HG03439 (cell line): ENCODE measurements around the gene TMC4.
A peak's percentile ranks its signal among the peaks of the same experiment; 100 is the strongest.
"Not testable (repeated sequence)": the region's sequence is repeated elsewhere in the genome, so short reads cannot be mapped to it uniquely, and the experiment has no call there.

Experiments used
- ATAC-seq: cut with Tn5 transposase; IDR thresholded peaks from one replicate; pipeline ENCODE4 v1.9.1; 2021; ENCODE audit warnings: mild to moderate bottlenecking, moderate library complexity; ENCODE audit not compliant: unreplicated experiment

TMC4 gene

DNA sequence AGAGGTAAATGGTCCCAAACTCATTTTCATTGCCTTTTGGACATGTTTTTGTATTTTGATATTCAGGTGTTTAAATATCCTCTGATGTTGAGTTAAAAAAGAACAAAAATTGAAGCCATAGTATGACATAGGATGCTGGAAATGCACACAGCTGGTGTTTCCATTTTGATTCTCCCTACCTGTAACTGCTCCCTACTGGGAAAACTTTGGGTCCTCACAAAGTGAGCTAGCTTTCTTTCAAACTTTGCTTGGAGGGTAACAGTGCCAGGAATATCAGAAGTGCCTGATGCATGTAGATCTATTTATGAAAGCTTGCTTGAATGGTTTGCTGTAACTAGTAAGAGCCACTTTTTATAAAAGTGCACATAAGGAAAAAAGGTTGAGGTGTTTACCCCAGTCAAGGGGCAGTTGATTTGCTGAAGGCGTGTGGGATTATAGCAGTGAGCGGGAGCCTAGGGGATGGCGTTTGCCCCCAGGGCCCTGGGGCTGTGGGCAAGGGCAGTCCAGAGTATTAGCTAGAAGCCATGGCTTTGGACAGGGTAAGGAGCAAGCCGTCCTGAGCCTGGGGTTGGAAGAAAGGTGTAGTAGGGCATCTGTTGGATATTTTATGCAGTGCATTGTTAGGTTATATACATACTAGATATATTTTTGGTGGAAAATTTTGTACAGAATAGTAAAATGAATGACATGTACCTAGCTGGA is 32.0 kb upstream of the TMC4 start:
- ATAC-seq = no peak

- ATAC-seq = no peak
These were observed 30.2 kb upstream of the TMC4 start for GRCh38 chr19:54203151-54203611.

- no peak for ATAC-seq
These were observed 29.0 kb upstream of the TMC4 start for GRCh38 chr19:54201980-54202379.

- ATAC-seq = no peak
These were observed 28.3 kb upstream of the TMC4 start for GRCh38 chr19:54201172-54201701.

DNA sequence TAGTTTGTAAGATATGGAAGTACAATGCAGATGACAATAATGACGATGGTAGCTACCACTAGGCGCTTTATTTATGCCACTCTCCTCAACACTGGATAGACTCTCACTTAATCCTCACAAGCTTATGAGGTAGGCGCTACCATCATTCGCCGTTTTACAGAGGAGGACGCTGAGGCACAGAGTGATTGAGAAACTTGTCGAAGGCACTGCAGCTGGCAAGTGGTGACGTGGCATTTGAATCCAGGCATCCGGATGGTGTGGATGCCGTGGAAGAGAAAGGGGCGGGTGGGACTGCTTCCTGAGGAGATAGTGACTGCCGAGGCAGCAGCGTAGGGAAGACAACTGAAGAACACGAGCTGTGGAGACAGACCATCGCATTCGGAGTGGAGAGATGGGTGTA is 26.4 kb upstream of the TMC4 start:
- ATAC-seq = no peak

DNA sequence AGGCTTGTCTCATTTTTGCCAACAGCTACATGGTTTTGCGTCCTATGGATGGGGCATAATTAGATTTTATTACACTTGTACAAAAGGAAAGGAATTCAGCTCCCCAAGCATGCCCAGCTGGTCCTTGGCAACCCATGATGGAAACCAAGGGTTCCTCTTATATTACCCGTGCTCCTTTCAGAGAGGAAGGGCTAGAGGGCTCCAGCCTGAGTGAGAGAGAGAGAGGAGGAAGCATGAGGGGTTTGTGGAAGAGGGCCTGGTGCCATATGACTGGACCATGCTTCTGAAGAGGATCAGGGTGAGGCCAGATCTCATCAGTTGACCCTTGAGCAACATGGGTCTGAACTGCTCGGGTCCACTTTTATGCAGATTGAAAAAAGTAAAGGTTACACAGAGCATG is 24.2 kb upstream of the TMC4 start:
- ATAC-seq = no peak

DNA sequence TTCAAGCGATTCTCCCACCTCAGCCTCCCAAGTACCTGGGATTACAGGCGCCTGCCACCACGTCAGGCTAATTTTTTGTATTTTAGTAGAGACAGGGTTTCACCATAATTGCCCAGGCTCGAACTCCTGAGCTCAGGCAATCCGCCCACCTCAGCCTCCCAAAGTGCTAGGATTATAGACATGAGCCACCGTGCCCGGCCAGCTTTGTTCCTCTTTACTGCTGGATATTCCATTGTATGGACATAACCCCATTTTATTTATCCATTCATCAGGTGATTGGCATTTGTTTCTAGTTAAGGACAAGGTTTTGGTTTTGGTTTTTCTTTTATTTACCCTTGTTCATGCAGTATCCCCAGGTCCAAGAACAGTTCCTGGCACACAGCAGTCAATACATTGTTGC is 23.6 kb upstream of the TMC4 start:
- ATAC-seq = no peak

GRCh38 chr19:54194463-54194862 is 21.5 kb upstream of the TMC4 start:
- ATAC-seq = not testable (repeated sequence)

DNA sequence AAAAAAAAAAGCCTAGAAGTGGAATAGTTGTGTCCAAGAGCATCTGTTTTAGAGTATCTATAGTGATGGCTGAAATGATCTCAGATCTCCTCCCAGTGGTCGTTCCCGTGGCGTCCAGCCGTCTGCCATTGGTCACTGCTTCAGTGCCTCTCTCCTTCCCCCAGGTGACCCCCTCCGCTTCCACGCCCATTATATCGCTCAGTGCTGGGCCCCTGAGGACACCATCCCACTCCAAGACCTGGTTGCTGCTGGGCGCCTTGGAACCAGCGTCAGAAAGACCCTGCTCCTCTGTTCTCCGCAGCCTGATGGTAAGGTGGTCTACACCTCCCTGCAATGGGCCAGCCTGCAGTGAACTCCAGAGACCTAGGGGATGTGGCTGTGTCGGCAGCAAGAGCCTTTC is 20.1 kb upstream of the TMC4 start:
- ATAC-seq = no peak

- ATAC-seq = no peak
These were observed 19.0 kb upstream of the TMC4 start for GRCh38 chr19:54191811-54192453.

GRCh38 chr19:54191011-54191810 is 18.3 kb upstream of the TMC4 start, which contains the start of gene TSEN34:
TSS of gene TSEN34 (plus strand) at chr19:54191308. CDS start at chr19:54191365, 57 bp downstream.
- ATAC-seq = peak; percentile 26

DNA sequence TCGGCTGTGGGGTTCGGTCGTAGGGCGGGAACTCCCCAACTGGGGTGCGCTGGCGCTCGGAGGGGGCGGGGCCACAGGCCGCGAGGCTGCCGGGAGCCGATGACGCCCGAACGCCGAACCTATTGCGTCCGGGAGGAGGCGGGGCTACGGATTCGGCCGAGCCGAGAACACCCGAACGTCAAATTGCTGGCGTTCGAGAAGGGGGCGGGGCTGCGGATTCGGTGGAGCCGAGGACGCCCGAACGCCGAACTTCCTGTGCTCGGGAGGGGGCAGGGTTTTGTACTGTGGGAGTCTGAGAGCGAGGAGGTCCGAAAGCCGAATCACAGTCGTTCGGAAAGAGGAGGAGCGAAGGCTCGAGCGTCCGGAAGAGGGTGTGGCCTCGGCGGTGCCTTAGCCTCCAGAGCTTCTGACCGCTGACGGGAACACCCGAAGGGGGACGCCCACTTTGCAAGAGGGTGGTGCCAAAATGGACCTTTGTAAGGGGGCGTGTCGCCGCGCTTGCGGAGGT is 17.6 kb upstream of the TMC4 start:
- peak; percentile 51 for ATAC-seq

DNA sequence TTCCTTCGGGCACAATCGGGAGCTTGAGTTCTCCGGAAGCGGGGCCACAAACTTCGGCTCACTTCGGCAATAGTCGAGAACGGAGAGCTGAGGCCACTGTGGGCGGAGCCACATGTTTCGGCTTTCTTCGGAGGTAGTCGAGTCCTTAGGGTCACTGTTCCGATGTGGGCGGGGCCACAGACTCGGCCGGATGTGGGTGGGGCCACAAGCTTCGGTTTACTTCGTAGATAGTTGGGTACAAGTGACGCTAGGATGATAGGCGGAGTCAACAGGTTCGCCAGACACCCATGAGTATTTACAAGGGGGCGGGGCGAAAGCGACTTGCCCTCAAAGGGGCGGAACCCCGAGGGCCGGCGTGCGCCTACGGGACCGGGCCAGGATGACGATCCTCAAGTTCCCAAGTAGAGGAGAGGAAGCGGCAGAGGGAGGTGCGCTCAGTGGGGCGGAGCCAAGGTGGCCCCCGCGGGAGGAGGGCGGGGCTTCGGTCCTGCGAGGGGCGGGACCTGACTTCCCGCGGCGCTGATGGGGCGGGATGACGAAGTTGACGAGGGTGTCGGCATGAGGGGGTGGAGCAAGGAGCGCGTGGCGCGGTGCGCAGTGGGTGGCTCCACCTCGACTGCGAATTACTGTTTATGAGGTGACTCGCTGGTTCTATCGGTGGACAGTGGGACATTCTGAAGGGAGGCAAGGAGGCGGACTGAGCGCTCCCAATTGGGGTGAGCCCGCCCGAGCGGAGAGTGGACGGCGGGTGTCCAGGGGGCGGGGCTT is 17.0 kb upstream of the TMC4 start:
- peak; percentile 52 for ATAC-seq

DNA sequence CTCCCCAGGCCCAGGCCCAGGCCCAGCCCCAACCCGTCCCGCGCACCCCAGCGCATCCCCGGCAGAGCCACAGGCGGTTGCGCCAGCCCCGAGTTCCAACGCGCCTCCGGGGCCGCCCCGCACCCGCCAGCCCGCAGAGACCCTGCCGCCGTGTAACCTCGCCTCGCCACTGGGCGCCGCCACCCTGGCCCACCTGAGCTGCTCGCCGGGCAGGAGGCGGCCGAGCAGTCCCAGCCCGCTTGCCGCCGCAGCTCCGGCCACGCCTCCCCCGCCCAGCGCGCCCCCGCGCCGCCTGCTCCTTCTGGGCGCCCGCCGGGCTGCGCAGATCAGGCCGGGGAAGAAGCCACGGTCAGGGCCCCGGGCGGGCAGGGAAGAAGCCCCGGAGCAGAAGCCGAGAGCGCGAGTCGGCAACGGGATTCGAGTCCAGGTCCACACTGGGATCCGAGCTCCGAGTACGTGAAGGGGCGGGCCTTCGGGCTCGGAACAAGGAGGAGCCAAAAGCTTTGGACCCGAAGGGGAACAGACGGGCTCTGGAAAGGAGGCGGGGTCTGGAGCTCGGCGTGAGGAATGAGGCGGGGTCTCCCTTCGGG is 16.3 kb upstream of the TMC4 start, which contains the start of gene MBOAT7:
MBOAT7 (minus strand) TSS at position 436 of the 590 bp plus-strand sequence. CDS start 1,072 bp downstream, outside the sequence.
- peak; percentile 15 for ATAC-seq

GRCh38 chr19:54188215-54188871 is 15.4 kb upstream of the TMC4 start:
- ATAC-seq = no peak

- no peak for ATAC-seq
These were observed 14.0 kb upstream of the TMC4 start for GRCh38 chr19:54186934-54187381.

- no peak for ATAC-seq
These were observed 13.4 kb upstream of the TMC4 start for GRCh38 chr19:54186351-54186750.

- ATAC-seq = no peak
These were observed 10.5 kb upstream of the TMC4 start for GRCh38 chr19:54183431-54183830.

DNA sequence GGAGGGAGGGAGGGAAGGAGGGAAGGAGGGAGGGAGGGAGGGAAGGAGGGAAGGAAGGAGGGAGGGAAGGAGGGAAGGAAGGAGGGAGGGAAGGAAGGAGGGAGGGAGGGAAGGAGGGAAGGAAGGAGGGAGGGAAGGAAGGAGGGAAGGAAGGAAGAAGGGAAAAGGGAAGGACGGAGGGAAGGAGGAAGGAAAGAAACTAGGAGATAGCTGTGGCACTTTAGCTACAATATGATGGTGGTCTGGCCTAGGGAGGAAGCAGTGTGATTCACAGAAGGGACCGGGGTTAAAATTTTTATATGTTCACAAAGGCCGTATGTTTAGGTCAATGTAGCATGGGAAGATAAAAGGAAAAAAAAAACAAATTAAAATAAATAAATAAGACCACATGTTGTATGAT is 8.9 kb upstream of the TMC4 start:
- ATAC-seq = not testable (repeated sequence)
